HuH-7 (cell line): ENCODE measurements around the gene TMEM184B.

Source experiments
- DNase-seq: peaks from one replicate; pipeline ENCODE4 v3.0.0; 2011; ENCODE audit warnings: low spot score

Gene TMEM184B

GRCh38 chr22:38308791-38309498 is 36.1 kb upstream of the TMEM184B start:
- DNase-seq, result no peak

- DNase-seq, result no peak
These were observed 33.0 kb upstream of the TMEM184B start for GRCh38 chr22:38305471-38306448.

GRCh38 chr22:38304526-38304925 is 31.7 kb upstream of the TMEM184B start:
- DNase-seq, result no peak

GRCh38 chr22:38303974-38304373 is 31.2 kb upstream of the TMEM184B start:
- no peak for DNase-seq

- DNase-seq, result no peak
These were observed 30.1 kb upstream of the TMEM184B start for GRCh38 chr22:38302906-38303305.

- no peak for DNase-seq
These were observed 28.1 kb upstream of the TMEM184B start for GRCh38 chr22:38300946-38301345.

- no peak for DNase-seq
These were observed 27.6 kb upstream of the TMEM184B start for GRCh38 chr22:38300197-38300945.

GRCh38 chr22:38299770-38300102 is 26.9 kb upstream of the TMEM184B start:
- DNase-seq, result no peak

GRCh38 chr22:38298312-38299005 is 25.6 kb upstream of the TMEM184B start:
- DNase-seq, result peak; percentile 59

- DNase-seq, result no peak
These were observed 23.6 kb upstream of the TMEM184B start for GRCh38 chr22:38296372-38296771.

- DNase-seq, result no peak
These were observed 23.1 kb upstream of the TMEM184B start for GRCh38 chr22:38295863-38296262.

GRCh38 chr22:38295339-38295738 is 22.5 kb upstream of the TMEM184B start:
- DNase-seq, result no peak

GRCh38 chr22:38294193-38294592 is 21.4 kb upstream of the TMEM184B start:
- DNase-seq, result no peak

GRCh38 chr22:38292694-38293093 is 19.9 kb upstream of the TMEM184B start:
- DNase-seq, result no peak

GRCh38 chr22:38291201-38291777 is 18.5 kb upstream of the TMEM184B start:
- DNase-seq, result no peak

GRCh38 chr22:38290347-38290746 is 17.5 kb upstream of the TMEM184B start:
- DNase-seq, result no peak

GRCh38 chr22:38289583-38290082 is 16.8 kb upstream of the TMEM184B start:
- DNase-seq, result no peak

GRCh38 chr22:38286915-38287669 is 14.3 kb upstream of the TMEM184B start:
- DNase-seq, result no peak

GRCh38 chr22:38285018-38285417 is 12.2 kb upstream of the TMEM184B start:
- DNase-seq, result no peak

- DNase-seq, result no peak
These were observed 11.2 kb upstream of the TMEM184B start for GRCh38 chr22:38284042-38284402.

- no peak for DNase-seq
These were observed 9.6 kb upstream of the TMEM184B start for GRCh38 chr22:38282397-38282796.
